Endometrial microvascular endothelial cells (primary cell): Measurements from ENCODE around the gene PPP6R2. TPM values are rescaled to one million over a fixed set of nuclear protein-coding genes. Genes with fewer than 3 reads are reported as not detected.

ENCODE experiments used
- in situ Hi-C: cut with HindIII; loops from 2 replicates; pipeline ENCODE4 v1.10.0; 2017; ENCODE audit warnings: low sequenced_read_pairs, low pct_unique_long_range_greater_than_20kb; ENCODE audit errors: inconsistent ontology term
- total RNA-seq: library from RNA; depleted of rRNA; stranded (reverse); fragments of >200 nt; gene quantifications from one replicate; pipeline ENCODE4 v1.2.3, GENCODE V29; 2015; ENCODE audit errors: inconsistent ontology term

The PPP6R2 gene
- total RNA-seq, 1 donor from 2014 or later = 35.0 TPM

DNA sequence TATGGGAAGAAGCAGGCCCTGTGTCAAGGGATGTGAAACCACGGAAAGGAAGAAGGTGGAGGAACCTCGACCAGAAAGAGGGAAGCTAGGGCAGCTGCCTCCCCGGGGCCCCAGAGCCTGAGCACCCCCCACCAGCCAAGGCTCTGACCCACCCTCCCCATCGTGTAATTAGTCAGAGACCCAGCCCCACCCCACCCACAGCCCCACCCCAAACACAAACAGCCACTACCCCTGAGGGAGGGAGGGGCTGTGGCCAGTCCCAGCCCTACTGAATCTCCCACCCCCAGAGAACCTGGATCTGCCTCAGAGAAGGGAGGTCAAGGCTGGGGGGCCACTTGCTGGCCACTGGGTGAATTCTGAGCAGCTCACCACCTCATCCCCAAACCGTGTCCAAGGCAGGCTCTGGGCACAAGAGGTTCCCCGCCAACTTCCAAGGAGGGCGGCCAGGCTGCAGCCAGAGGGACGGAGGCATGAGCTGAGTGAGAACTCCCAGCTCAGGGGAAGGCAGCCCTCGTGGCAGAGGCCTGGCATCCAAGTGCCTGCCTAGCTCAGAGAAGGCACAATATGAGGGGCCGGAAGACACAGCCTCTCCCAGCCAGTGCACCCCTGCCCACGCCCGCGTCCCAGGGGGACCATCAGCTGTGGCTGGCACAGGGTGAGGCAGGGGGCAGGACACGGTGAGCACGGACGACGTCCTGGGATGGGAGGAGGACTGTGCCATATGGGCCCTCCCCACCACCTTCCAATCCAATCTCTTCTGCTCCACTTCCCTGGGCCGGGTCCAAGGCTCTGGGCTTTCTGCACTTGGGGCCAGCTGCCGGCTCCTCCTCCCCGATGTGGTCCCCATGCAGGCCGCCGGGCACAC lies 38.4 kb upstream of the PPP6R2 start:
- in situ Hi-C loops = no loop called here

DNA sequence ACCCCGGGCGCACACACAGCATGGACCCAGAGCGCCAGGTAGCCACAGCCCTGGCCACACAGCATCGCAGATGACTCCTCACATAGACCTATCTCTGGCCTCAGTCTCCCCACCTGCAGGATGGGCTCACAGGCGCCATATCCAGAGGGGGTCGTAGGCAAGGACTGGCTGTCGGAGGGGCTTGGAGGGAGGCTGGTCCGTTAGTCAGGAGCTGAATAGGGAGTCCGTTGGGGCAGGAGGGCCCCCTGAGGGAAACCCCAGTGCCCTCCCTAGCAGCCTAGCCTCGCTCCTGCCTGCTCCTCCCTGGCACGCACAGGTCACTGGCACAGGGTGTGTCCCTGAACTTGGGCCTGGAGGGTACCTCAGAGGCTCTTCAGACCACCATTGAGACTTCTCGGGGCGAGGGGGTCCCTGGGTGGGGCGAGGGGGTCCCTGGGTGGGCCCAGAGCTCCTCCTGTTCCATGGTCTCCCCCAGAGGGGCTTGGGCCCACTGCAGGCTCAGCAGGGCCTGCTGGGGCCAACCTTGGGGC lies 37.7 kb upstream of the PPP6R2 start:
- in situ Hi-C loops = no loop called here

DNA sequence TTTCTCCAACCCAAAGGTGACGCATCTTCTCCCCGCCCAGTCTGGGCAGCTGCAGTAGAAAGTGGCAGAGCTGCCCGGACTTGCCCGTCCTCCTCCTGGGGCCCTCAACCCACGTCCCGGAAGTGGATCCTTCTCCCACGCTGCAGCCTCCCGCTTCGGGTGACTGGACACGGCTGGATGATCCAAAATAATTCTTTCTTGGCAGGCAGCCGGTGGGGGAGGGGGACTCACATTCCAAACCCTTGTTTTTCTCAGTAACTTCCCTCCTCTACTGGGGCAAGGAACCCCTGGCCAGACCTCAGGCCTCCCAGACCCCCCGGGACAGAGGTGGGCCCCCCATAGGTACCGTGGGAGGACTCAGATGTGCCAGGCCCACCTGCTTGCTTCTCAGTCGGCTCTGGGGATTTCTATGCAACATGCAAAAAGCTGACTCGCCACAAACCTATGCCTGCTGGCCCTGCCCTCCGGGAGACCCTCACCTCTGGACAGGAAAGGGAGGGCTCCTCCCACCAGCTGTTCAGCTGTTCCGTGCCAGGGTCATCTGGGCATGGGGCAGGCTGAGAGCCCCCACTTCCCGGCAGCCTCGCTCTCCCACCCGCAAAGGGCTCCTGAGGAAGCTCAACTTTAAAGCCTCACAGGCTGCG lies 37.1 kb upstream of the PPP6R2 start:
- in situ Hi-C loops = no loop called here

DNA sequence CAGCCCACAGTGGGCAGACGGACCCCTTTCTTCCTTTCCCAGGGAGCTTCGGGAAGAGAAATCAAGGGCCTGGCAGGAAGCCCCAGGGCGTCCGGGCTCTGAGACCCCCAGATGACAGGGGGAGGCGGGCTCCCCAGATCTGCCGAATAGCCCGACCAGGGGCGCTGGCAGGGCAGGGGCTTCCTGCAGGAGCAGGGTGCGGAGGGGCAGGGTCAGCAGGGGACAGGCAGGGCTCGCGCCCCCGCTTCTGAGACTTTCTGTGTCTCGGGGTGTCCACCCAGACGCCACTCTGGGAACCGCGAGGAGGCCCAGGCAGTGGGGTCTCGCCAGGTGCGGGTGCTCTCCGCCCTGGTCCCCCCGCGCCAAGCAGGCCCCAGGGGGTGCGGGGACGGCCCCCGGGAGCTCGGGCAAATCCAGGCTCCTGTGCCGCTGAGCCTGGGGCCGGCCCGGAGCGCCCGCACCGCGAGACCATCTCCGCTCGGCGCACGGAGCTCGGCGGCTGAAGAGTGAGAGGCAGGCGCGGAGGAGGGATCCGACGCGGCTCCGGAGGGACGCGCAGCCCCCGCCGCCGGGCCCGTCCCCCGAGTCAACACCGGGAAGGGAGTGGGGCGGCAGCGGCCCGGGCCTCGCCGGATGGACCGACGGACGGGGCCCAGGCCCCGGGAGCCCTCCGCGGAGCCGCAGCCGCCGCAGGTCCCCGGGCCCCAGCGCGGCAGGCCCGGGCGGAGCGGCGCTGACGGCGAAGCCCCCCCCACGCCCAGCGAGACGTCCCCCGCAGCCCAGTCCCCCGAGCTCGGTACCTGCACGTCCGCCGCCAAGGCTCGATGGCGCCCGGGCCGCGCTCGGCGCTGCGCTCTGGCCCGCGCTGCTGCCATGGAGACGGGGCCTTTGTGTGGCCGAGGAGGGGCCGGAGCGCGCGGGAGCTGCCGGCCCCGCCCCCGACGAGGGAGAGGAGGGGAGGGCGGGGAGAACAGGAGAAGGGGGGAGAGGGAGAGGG lies 36.1 kb upstream of the PPP6R2 start, which contains the start of gene PLXNB2:
TSS of gene PLXNB2 (minus strand) at position 894 of the 997 bp plus-strand sequence. CDS start 17,062 bp downstream, outside the sequence.
- in situ Hi-C loops = no loop called here

DNA sequence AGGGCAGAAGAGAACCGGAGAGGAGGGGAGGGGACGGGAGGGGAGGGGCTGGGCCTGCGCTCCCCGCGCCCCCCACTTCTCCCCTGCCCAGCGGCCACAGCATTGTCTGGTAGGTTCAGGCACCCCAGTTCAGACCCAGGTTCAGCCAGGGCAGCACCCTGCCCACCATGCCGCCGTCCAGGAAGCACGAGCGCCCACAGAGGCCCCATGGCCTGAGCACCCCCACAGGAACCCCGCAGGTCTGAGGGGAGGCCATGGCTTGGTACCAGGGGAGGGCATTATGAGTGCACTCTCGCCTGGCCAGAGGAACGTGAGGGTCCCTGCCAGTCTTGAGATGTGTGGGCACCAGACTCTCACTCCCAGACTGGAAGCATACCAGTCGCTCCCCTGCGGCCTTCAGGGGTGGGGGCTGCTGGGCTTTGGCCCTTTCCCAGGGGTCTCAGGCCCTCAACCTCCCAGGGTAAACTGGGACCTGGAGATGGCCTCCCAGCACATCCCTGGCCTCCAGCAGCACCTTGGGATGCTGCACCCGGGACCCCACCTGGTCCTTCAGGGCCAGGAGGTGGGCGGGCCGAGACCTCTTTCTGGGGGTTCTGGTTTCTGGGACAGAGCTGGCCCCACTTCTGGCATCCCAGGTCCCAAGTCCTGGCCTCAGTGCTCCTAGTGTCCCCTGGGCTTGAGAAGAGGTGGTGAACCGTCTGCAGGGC lies 35.1 kb upstream of the PPP6R2 start:
- in situ Hi-C loops = no loop called here

DNA sequence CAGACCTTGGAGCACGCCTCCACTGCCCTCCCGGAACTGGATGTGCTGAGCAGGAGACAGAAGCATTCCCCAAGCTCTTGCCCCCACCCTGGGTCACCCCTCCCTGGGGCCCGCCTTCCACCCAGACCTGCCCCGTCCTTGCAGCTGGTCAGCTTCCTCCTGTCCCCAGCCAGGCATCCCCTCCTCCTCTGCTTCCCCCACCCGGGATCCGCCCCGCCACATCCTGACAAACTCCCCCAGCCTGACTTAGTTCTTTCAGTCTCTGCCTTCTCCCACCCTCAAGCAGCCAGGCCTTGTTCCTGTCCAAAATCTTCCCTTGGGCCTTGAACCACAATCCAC lies 34.6 kb upstream of the PPP6R2 start:
- in situ Hi-C loops = no loop called here

DNA sequence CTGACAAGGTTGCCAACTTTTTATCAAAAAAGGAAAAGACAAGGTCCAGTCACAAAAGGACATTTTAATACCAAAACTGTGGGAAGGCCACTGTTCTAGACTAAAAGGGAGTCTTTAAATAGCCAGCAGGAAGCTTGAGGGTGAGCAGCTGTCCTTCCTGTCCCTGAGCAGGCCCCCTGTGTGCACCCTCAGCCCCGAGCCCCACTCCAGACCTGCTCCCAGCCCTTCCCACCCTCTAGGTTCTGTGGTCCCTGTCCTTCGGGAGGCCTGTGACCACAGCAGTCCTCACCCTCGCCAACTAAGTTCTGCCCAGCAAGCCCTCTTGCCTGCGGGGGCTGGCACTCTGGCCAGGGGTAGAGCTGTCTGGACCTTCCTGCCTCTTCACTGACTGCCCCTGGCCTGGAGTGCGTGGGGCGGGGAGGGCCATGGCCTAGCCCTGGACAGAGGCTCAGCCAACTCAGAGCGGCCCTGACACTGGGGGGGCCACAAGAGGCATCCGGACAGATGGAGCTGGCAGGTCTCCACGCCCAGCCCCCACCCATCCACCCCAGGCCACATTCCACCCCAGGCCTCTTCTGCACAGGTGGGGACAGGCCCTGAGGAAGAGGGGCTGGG lies 34.0 kb upstream of the PPP6R2 start:
- in situ Hi-C loops = no loop called here

DNA sequence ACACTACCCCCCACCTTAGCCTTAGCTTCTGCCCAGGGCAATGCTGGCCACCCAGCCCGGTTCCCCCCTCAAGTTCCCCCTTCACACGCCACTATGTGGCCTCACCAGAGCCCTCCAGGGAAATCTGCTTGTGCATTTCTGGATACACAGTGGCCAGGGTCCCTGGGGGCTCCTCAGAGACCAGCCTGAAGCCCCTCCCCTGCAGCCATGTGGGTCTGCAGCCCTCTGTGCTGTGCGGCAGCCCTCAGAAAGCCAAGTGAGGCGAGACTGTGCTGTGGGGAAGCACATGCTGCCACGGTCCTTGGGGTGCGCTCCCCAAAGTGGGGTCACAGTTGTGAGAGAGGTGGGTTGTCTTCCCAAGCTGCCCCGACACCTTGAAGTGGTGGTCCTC lies 33.5 kb upstream of the PPP6R2 start:
- in situ Hi-C loops = no loop called here

DNA sequence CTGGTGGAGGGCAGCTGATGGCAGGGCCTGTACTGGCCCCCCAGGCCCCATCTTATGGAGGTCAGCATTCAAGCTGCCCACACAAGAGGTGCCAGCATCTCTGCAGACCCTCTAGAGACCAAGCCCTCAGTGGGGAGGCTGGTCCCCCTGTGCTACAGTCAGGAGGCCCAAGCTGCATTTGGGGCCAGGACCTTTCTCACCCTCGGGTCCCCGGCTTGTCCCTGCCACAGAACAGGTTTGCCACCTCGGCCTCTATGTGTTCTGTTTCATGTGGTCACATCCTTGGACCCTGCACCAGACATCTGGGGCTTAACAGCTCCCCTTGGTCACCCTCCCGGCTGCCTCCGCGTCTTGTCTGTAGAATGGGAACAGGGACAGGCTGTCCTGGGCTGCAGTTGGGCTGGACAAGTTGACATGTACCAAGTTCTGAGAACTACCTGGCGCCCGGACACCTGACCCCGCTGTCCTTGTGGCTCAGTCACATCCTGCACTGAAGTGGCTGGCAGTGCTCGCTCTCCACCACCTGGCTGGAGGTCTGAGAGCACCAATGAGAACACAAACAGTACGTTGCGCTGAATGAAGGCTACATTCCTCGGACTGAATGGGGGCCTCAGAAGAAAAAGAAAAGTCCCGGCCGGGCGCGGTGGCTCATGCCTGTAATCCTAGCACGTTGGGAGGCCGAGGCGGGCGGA lies 33.0 kb upstream of the PPP6R2 start:
- in situ Hi-C loops = no loop called here

DNA sequence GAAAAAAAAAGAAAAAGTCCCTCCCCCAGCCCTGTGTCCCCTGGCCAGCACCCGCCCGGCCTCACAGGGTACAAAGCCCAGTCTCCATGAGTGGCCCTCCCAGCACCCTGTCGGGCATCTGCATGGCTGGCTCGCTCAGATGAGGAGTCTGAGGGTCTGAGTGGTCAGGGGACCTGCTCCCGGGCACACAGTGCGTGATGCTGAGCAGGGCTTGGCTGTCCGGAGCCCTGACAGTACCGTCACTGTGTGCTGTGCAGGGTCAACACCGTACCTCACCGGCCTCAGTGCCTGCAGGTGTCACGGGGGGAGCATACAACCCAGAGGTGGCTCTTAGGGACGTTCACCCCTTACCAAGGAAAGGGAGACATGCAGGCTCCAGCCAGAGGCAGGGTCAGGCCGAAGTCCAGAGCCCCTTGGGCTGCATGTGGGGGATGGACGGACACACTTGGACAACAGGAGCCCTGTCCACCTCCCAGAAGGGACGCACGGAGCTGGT lies 32.1 kb upstream of the PPP6R2 start:
- in situ Hi-C loops = no loop called here

DNA sequence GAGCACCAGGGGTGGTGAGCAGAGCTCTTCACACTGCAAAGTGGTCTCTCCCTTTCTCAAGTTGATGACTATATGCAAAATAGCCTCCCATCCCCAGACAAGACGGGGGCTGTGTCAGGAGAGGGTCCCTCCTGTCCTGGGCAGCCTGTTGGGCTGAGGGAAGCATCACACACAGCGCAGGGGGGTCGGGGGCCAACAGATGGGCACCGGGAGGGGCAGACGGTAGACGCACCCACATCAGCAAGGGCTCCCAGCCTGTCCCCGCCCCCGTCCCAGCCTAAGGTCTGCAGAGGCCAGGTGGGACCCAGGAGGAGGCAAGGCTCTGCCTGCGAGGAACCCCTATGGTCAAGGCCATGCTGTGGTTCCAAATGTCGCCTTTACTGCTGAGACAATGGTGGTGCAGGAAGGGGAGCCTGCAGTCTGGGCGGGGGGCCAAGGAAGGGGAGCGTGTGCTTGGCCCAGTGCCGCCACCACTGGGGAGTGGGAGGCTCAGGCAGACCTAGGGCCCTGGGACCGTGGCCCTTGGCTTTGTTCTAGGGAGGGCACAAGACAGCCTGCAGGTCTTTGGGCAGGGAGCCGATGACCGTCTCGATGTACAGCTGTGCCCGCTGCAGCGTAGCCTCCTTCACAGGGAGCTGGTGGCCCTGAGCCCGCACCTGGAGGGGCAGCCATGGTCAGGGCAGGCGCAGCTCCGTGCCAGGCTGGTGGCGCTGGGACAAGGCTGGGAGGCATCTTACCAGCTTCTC lies 31.3 kb upstream of the PPP6R2 start:
- in situ Hi-C loops = no loop called here

DNA sequence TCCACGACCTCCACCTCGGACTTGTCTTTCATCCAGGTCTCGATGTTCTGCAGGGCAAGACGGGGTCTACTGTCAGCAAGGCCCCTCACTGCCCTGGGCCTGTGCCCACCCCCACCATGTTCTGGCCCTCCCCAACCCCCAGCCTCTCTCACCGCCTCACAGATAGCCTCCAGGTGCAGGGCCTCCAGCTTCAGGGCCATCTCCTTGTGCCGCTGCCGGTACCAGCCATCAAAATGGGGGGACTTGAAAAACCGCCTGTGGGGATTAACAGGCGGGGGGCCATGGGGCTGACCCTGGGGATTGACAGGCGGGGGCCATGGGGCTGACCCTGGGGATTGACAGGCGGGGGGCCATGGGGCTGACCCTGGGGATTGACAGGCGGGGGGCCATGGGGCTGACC lies 30.8 kb upstream of the PPP6R2 start:
- in situ Hi-C loops = no loop called here

DNA sequence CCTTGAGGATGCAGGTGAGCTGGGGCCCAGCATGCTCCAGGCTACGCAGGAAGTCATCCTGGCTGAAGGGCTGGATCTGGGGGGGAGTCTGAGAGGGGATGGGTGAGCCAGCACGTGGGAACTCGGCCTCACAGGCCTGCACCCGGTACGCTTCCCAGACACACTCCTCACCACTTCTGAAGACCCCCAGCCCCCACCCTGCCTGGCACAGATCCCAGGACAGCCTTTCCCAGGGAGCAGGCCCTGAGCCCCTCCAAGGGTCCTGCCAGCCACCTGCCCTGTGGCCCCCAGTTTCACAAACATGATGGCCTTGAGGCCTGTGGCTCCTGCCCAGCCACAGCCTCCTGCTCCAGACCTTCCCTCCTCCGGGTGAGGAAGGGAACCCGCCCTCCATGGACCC lies 30.1 kb upstream of the PPP6R2 start:
- in situ Hi-C loops = no loop called here

DNA sequence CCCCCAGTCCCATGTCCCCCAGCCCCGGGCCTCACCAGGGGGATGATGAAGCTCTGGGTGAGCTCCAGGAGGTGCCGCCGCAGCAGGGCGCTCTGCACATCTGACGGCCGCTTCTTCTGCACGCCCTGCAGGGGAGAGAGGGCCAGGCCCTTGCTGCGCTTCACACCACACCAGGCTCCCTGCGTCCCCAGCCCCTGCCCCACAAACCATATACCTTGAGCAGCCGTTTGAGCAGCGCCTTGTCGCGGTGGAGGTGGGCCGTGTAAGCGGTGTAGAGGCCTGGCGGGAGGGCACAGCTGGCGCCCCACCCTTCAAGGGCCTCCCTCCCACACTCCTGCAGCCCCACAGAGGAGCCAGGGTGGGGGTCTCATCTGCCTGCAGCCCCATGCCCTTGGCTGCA lies 29.5 kb upstream of the PPP6R2 start:
- in situ Hi-C loops = no loop called here

DNA sequence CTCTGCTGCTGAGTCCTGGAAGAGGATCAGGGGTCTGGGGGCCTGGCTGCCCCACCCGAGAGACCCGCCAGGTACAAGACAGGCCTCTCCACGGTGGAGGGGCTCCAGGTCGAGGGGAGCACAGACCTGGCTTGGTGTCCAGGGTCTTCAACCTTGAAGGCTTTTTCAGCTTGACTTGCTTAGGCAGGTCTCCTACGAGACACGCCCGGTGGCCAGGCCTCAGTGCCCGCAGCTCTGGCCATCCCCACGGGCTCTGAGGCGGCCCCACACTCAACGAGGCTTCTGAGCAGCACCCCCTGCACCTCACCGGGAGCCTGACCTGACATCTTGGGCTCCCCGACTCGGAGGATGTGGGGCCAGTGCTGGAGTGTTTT lies 29.1 kb upstream of the PPP6R2 start:
- in situ Hi-C loops = no loop called here

DNA sequence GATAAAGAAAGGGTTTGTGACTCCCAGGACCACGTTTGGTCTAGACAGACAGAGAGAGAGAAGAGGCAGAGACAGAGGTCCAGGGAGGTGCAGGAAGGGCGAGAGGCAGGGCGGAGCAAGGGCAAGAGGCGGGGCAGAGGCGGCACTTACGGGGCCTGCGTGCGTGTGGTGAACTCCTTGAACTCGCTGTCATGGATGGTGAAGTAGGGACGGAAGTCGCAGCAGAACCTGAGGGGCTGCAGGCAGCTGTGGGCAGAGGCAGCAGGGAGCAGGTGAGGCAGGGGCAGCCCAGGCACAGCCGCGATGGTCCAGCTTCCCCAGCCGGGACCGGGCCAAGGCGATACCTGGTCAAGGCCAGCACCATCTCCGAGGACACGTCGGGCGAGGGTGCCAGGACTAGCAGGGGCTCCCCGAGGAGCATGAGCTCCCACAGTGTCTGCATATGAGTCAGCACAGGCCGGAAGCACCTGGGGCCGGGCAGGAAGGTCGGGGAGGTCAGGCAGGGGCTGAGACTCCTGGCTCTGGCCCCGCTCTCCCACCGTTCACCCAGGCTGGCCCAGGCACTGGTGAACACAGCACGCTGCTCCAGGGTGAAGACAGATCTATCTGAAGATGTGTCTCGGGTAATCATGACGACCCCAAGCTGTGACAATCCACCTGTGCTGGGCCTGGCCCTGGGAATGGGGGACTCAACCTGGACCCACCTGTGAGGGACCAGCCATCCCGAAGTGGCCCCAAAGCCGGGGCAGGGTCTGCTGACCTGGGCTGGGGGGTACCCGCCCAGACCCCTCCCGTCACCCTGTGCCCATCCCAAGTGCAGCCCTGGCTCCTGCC lies 28.5 kb upstream of the PPP6R2 start:
- in situ Hi-C loops = no loop called here
